NCI-H1930 (cell line): ENCODE measurements around the gene FAM120C.

Experiments
- DNase-seq, 2 experiments: peaks; one replicate each; lab custom pipeline; 2025; lab: John Stamatoyannopoulos, UW

The FAM120C gene

DNA sequence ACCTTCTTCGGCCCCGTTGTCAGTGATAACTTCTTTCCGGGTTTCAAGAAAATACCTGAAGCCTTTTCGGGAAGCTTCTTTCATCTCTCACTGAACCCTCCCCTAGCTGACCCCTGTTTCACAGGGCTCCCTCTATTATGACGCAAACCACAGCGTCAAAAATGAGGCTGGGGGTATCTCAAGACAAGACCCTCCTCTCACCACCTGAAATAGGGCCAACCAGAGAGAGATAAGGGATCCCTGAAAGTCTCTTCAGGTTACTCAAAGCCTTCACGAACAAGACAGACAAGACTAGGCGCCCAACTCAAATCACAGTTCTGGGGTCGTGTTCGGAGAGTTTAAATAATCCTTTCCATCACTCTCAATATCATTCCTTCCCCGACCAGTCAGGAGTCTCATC is 140.0 kb downstream of the FAM120C start:
- DNase-seq = no peak

- DNase-seq = peak; percentile 0 to 17
Observed at GRCh38 chrX:54042609-54043021, 140.4 kb downstream of the FAM120C start.

DNA sequence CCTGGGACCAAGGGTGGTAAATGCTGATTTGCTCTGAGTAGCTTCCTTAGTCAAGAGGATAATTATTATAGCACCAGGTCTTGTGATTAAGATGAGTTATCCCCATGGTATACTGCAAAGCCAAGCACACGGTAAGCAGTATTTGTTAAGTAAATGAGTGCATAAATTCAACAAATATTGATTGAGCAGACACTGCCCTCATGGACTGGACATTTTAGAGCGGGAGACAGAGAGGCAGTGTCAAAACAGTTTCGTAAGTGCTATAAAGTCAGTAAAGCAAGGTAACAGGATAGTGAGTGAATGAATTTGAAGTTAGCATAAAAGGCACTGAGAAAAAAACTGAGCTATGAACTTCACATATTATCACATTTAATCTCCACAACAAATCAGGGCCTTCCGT is 152.7 kb downstream of the FAM120C start:
- no peak for DNase-seq

GRCh38 chrX:54029529-54030143 is 153.4 kb downstream of the FAM120C start:
- no peak for DNase-seq

DNA sequence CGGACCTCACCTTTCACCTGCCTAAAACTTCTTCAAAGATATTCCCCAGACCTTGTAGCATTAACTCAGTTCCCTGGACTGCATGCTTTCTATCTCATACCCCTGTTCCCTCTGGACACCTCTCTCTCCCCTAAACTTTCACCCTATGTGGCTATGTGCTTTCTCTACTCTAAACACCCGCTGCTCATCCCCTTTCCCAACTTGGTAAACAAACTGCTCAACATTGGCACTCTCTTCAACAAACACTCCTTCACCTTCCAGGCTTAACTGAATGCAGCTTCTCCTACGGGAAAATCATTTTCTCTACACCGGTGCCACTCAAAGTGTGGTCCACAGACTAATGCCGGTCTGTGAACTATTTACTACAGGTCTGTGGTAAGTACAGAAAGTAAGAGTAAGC is 158.7 kb downstream of the FAM120C start:
- no peak for DNase-seq
